Measurements from ENCODE around the gene SLU7.

Gene SLU7

DNA sequence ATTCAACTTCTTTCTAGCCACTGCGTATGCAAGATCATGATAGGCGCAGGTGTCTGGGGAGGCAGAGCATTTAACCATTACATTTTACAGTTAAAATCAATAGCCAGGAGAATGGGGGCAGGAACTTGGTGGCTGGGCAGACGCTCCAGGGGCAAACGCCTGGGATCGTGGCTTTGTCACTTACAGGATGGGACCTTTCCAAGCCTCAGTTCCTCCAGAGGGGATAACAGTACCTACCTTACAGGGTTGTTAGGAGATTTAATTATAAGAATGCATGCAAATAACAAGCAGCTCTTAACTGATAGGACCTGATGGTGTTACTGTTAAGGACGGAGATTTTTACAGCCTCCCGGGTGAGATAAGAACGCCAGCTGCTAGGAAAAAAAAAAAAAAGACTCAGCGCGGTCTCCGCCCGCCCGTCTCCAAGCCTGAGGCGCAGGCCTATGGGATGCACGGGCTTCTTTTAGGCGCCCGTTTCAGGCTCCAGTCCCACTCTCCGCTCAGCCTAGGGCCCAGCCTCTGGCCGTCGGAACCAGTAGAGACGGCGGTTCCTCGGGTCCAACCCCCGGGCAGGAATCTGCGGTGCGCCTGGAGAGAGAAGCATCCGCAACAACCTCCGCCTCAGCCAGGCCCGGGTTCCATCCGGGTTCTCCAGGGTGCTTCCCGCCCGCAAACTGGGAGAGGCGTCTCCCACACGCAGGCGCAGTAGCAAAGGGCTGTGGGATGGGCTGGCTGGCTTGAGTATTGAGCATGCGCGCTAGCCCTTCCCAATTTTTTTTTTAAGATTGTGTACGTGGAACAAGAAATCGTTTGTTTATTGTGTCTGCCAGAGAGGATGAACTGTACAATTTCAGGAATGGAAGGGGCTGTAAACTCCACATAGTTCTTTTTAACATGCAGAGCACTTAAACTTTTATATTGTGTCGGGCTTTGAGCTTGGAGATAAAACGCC, 19.2 kb downstream of the SLU7 start, which contains the start of gene FAM200C:
FAM200C (minus strand) TSS at position 653 of the 952 bp plus-strand sequence. CDS start 4,564 bp downstream, outside the sequence.
- DNase-seq: peak; percentile 91

DNA sequence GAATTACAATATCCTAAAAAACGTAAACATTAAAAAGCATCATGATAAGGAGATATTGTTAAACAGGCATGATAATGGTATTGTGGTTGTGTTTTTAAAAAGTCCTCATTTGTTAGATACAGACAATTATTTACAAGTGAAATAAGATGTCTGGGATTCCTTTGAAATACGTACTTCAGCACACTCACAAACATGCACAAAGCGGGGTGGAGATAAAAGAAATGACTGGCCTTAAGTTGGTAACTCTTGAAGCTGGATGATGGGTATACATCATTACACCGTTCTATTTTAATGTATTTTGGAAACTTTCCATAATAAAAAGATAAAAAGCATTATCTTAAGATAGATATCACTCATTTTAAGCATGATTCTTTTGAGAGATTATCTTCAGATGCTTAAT, 20.1 kb downstream of the SLU7 start:
- DNase-seq: no peak

DNA sequence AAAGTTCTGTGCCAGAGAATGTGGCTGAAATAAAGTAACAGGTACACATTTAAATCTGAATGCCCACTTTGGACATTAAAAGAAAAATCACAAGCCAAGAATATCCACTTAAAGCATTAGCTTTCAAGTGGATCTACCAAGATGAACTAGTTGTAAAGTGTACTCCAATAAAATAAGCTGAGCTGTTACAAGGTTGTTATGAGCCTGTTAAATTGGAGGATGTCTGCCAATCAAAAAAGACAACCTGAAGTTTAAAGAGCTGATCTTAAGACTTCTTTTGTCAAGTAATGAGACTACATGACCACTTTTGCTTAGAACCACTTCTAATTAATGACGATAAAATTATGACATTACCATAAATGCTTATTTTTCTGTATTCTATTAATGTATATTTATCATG, 21.4 kb downstream of the SLU7 start:
- DNase-seq: no peak

DNA sequence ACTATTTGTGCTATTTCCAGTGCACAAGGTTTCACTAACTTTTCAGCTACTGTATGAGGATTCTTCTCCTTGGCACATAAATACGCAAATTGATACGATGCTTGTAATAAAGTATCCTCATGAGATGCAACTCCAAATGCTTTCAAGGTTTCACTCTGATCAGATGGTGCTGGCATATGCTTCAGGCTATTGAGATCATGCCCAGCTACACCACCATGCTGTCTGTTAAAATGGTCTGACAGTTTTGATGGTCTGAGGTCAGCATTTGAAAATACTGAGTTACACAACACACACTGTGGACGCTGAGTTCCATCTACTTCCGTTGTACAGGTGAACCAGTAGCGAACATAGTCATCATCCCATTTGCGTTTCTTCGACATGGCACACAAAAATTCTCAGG, 23.8 kb downstream of the SLU7 start:
- DNase-seq: no peak

DNA sequence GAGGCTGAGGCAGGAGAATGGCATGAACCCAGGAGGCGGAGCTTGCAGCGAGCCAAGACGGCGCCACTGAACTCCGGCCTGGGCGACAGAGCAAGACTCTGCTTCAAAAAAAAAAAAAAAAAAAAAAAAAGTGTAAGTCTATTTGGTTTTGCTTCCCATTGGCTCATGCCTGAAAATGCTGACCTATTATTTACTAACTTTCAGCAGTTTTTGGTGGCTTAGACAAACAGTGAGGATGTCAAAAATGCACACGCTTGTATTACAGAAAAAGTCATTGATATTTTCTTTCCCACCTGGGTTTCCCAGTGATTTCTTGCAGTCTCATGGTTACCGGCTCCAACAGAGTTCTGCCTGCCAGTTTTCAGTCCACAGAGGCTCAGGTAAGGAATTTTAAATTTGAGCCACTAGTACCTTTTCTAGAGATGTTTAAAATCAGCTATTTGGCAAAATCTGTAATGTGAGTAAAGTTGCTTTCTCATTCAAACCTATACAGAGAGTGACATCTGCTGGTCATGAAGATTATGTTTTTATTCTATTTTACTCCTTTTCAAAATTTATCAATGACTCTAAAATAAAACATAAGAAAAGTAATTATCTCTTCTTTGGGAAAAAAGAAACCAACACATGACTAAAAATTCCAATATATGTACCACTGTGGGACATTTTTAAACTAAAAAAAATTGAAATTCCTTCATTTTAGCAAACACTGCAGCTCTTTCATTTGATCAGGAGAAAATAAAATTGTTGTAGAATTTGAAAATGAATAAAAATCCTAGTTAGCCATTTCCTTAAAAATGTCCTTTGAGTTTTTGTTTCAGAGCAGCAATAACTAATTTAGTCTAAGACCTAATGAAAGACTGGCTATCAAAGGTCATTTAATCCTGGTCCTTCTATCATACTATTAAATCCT, 27.8 kb downstream of the SLU7 start:
- no peak for DNase-seq

DNA sequence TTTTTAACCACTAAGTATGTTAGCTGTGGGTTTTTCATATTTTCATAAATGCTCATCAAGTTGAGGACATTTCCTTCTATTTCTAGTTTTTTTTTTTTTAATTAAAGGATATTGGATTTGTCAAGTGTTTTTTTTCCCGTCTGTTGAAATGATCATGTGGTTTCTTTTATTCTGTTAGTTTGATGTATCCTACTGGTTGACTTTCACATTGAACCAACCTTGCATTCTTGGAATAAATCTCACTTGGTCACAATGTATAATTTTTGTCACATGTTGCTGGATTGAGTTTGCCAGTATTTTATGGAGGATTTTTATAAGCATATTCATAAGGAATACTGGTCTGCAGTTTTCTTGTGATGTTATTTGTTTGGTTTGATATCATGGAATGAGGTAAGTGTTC, 31.4 kb downstream of the SLU7 start:
- no peak for DNase-seq

DNA sequence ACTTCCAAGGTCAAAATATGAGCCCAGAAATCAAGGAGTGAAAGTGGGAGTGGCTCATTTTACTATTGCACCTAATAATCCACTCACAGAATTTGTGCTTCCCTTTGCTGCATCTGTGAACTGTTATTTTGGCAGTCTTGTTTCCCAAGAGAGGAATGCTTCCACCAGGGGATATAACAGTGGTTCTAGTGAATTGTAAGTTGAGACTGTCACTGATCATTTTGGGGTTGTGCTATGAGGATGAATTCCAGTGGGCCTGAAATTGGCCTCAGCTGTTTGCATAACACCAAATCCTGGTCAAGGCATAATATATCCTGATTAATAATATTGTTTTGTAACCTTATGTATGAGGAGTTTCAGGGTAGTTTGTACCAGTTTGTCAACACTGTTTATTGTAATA, 33.4 kb downstream of the SLU7 start:
- DNase-seq: no peak

DNA sequence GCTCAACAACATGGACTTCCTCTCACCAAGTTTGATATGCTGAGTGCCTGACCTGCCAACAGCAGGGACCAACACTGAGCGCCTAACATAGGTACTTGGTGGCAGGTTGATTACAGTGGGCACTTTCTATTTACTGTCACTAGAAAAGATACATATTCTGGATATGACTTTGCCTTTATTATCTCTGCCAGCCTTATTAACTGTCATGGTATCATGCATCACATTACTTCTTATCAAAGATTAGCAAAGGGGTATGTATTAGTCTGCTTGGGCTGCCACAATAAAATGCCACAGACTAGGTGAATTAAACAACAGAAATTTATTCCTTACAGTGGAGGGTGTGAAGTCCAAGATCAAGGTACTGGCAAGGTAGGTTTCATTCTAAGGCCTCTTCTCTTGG, 34.2 kb downstream of the SLU7 start:
- no peak for DNase-seq

DNA sequence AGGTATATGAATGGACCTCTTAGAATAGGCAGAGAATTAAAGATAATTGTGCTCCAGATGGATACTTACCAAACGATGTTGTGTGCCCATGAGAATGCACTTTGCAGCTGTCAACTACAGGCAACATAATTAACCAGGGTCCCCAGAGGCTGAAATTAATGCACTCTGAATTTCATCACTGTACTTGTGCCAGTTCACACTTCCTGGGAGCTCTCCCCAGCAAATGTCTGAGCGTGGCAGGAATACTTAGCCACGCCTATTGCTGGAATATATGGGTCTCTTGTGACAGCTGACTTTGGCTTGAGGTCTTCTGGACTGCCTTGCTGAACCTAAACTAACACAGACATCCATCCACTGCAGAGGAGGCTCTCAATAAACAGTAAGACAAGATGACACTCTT, 36.5 kb downstream of the SLU7 start:
- no peak for DNase-seq

DNA sequence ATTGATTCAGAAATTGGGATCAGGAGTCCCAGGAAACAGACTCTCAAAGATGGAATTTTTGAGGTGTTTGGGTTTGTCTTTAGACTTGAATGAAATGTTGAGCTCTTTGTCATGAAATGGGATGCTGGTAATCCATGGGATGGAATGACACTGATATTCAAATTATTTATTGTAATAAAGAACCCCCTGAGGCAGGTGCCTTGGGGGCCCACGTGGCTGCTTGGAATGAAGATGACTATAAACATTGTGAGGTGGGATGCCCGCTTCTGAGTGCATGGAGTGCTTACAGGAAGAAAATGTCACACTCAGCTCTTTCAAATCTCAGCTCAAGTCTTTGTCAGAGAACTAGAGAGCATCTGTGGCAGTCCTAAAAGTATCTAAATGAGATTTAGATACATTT, 38.8 kb downstream of the SLU7 start:
- no peak for DNase-seq

DNA sequence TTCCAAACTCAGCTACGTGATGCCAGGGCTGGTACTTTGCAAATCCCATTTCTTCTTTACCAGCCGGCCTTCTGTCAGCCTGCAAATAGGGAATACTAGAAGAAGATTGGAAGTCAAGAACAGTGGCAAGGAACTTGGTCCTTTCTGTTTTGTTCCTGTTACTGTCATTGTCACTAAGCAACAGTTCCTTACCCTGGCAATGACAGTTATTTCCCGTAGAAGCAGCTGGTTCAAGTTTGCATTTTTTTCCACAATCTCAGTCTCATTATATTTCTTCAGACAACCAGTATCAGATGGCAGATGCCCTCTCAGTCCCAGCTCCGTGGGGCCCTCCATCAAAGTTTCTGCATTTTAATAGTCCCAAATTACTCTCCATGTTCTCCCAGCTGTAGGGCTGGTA, 39.4 kb downstream of the SLU7 start:
- no peak for DNase-seq

DNA sequence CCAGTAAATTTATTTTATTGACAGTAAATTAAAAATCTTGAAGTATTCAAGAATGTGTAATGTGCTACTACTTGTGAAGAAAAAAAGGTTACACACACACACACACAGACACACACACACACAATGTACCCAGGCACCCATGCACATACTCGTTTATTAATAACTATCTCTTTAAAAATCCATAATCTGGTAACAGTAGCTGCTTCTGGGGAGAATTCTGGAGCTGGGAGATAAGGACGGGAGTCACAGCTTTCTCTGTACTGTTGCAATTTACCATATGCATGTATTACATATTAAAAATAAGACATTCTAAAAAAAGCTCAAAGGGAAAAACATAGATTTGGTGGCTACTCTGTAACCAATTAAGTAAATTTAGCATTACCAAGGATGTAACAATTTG, 40.6 kb downstream of the SLU7 start:
- DNase-seq: no peak

DNA sequence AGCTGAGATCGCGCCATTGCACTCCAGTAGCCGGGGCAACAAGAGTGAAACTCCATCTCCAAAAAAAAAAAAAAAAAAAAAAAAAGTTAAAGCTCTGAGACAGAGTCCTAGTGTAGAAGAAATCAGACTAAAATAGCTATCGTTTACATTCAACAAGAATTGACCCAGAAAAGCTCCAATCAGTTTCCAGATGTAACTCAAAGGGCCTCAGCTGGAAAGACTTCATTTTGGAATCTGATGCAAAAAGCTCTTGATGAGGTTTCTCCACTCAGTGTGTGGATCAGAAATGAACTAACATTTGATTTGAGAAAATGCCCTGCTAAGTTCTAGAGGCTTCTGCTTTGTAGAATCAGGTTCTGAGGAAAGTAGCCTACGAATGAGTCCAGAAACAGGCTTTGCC, 41.2 kb downstream of the SLU7 start:
- DNase-seq: no peak

DNA sequence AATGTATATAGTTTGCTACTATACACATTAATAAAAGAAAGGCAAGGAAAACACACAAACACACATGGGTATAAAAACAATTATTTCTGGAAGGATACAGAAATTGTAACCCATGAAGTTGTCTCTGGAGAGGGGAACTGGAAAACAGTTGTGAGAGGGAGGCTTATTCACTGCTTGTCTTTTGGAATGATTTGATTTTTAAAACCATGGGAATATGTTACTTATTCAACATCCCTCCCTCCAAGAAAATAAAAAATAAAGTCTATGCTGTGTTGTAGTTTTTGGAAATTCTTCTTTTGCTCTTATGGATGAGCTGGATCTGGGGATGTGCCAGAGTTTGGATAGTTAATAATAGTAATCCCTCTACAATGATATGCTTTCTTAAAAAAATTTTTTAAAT, 42.5 kb downstream of the SLU7 start:
- no peak for DNase-seq

GRCh38 chr5:160375701-160376100, 43.2 kb downstream of the SLU7 start:
- DNase-seq: no peak

DNA sequence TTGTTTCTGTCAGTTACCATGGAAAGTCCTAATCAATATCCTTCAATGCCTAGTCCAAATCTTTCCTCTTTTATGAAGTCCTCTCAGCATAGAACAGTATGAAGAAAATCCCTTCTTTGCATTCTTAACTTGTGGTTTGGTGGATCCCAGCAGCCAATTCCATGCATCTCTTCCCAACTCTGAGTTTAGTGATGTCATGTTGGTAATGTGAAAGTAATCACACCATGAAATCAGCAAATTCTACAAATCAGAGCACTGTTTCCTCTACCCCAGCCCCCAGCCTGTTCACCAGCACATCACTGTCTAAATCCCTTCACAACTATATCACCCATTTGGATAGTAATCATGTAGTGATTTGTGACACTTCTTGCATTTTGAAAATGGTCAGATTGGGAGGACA, 43.7 kb downstream of the SLU7 start:
- DNase-seq: no peak

- no peak for DNase-seq
Measured at GRCh38 chr5:160371294-160371693, 47.6 kb downstream of the SLU7 start.

DNA sequence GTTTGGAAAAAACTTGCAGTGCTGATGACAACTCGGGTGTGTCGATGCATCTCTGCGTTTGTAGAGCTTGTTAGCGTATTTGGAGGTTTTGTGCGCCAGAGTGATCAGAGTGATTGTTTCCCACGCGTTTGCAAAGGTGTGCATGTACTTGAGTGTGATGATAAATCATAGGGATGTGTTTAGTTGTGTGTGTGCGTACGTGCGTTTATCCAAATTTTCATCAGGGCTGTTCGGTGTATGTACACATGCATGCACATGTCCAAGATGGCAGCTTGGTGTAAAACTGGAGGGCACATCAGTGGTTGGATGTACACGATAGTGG, 48.2 kb downstream of the SLU7 start:
- no peak for DNase-seq

- DNase-seq: no peak
Measured at GRCh38 chr5:160369990-160370712, 48.7 kb downstream of the SLU7 start, which contains the start of gene C1QTNF2. TSS of gene C1QTNF2 (minus strand) at chr5:160370626. CDS start at chr5:160355011, 15,615 bp downstream.

GRCh38 chr5:160367885-160368284, 51.0 kb downstream of the SLU7 start:
- DNase-seq: no peak

GRCh38 chr5:160367261-160367660, 51.6 kb downstream of the SLU7 start:
- DNase-seq: no peak

DNA sequence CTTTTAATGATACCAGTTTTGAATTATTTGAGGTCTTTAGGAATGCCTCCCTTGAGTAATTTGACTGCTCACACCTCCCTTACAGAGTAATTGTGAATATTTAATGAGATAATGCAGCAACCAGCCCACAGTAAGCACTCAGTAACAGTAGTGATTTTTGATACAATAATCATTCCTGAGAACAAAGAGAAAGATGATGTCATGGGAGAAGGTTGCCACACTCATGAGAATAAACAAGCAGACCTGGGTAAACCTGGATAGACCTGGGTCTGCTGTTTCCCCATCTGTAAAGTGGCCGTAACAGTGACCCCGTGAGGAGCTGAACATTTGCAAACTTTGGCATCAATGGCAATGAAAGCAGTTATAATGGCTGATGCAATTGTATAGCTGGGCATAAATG, 52.7 kb downstream of the SLU7 start:
- DNase-seq: no peak

All from COR-L47 (cell line).